Fibroblast of villous mesenchyme (primary cell): ENCODE measurements around the gene MZT2B. TPM values are rescaled to one million over a fixed set of nuclear protein-coding genes. Genes with fewer than 3 reads are reported as not detected.
"Not testable (repeated sequence)": the region's sequence is repeated elsewhere in the genome, so short reads cannot be mapped to it uniquely, and the experiment has no call there.

Experiments
- DNase-seq: peaks from one replicate; pipeline ENCODE4 v3.0.0-alpha.2; 2010; ENCODE audit warnings: low read depth
- H3K4me3 ChIP-seq: 2 replicates; pipeline ENCODE4 v1.5.1; 2011; ENCODE audit warnings: low read depth, mild to moderate bottlenecking, low read length
- CTCF ChIP-seq: IDR thresholded peaks from 2 replicates; pipeline ENCODE4 v1.5.1; 2012; ENCODE audit warnings: low read depth, mild to moderate bottlenecking, low read length; ENCODE audit not compliant: insufficient read depth
- total RNA-seq: library from RNA; depleted of rRNA; stranded (reverse); fragments of >200 nt; gene quantifications from 2 replicates; pipeline ENCODE4 v1.2.3, GENCODE V29; 2012

Gene MZT2B
- total RNA-seq, 1 donor = 141 TPM

GRCh38 chr2:130162968-130163367 is 19.1 kb upstream of the MZT2B start:
- DNase-seq = no peak
- H3K4me3 ChIP-seq = no peak overlapping the region
- no peak for TF ChIP-seq CTCF

- no peak for TF ChIP-seq CTCF
- H3K4me3 ChIP-seq = no peak overlapping the region
- no peak for DNase-seq
Observed at GRCh38 chr2:130165293-130166016, 16.6 kb upstream of the MZT2B start.

GRCh38 chr2:130166611-130167010 is 15.5 kb upstream of the MZT2B start:
- not testable (repeated sequence) for DNase-seq, H3K4me3 ChIP-seq

GRCh38 chr2:130169163-130169562 is 12.9 kb upstream of the MZT2B start:
- DNase-seq, H3K4me3 ChIP-seq: not testable (repeated sequence)

GRCh38 chr2:130169896-130170295 is 12.2 kb upstream of the MZT2B start:
- TF ChIP-seq CTCF = no peak
- no peak overlapping the region for H3K4me3 ChIP-seq
- no peak for DNase-seq

GRCh38 chr2:130174866-130175265 is 7.2 kb upstream of the MZT2B start:
- H3K4me3 ChIP-seq = not testable (repeated sequence)

GRCh38 chr2:130180404-130181324 is 1.4 kb upstream of the MZT2B start:
- DNase-seq = peak; percentile 38
- peak overlapping the region; percentile 93 for H3K4me3 ChIP-seq

More at GRCh38 chr2:130174866-130175265, 7.2 kb upstream of the MZT2B start:
- DNase-seq = not testable (repeated sequence)

- TF ChIP-seq CTCF = no peak
- DNase-seq = peak; percentile 97
- peak within 1 kb of the TSS; percentile 93 for H3K4me3 ChIP-seq
Observed at GRCh38 chr2:130181325-130181879, 660 bp upstream of the MZT2B start, which contains the start of gene SMPD4. TSS of gene SMPD4 (minus strand) at chr2:130181602. CDS start at chr2:130176592, 5,010 bp downstream.

- peak; percentile 15 for DNase-seq
- peak overlapping the region; percentile 61 for H3K4me3 ChIP-seq
Observed at GRCh38 chr2:130182826-130183511, 907 bp downstream of the MZT2B start.
